ENCODE results near the gene SCAND1. TPM values are rescaled to one million over a fixed set of nuclear protein-coding genes. Genes with fewer than 3 reads are reported as not detected.

Gene SCAND1
- total RNA-seq, 1 donor from 2014 or later = 6.4 TPM

DNA sequence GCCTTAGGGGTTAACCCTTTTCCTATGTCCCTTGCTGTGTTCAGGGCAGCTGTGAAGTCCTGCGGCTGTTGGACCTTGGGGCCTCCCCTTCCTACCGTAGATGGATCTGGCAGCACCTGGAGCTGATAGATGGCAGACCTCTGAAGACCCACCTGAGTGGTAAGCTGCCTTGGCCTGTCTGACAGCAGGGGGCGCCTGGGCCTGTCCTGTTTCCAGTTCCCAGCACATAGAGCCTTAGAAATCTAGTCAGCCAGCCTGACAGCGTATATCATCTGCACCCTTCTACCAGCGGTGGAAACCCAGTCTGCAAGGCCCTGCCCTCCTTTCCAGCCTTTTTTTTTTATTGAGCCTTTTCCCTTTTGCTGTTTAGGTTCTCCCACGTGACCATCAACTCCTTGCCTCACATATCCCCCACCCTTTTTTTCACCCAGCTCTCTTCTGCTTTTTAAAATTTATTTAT, 40.7 kb upstream of the SCAND1 start:
- no peak overlapping the region for H3K9ac ChIP-seq

DNA sequence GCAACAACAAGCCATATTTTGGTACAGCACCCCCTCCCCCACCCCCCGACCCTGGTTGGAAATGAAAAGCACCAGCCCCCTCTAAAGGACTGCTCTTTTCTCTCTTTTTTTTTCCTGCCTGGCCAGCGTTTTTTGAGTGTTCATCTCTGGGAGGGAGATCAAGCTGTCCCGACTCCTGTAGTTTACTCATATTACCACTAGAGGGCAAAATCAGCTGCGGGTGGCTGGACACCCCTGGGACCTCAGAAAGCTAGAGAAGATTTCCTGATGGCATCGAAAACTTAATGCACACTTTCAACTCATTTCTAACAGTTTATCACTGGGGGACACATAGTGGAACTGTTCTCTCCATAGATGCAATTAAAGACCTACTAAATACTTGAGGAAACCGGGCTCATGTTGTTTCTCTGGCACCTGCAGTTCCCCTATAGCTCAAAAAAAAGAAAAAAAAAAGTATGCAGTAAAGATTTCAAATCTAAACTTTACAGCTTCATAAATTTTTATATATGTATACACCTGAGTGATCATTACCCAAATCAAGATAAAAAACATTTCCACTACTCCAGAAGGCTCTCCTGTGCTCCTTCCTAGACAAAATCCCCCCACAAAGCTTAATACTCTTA, 38.5 kb upstream of the SCAND1 start:
- H3K9me3 Mint-ChIP-seq = no peaks in the 10 kb centered on the region
- DNase-seq (ENCODE audit: low spot score) = peak; percentile 75
- H3K4me2 ChIP-seq = peak overlapping the region; percentile 24
- H3K27ac ChIP-seq = no peak overlapping the region
- peak overlapping the region; percentile 3 for H3K27ac Mint-ChIP-seq
- no peaks in the 10 kb centered on the region for H3K9me3 ChIP-seq (ENCODE audit: low read depth)
- H3K4me3 Mint-ChIP-seq = peak overlapping the region; percentile 31
- no peaks in the 10 kb centered on the region for H3K36me3 ChIP-seq
- H3K4me3 ChIP-seq = no peak overlapping the region
- H3K4me1 Mint-ChIP-seq = peaks cover 16% of the 10 kb centered on the region
- peaks cover 3% of the 10 kb centered on the region for H3K27me3 Mint-ChIP-seq (ENCODE audit: insufficient read depth, low read depth)
- H4K20me1 ChIP-seq (ENCODE audit: low read depth) = no peaks in the 10 kb centered on the region
- no peak overlapping the region for H2AFZ ChIP-seq (replicated peaks)
- H3K27me3 ChIP-seq = peaks cover 9% of the 10 kb centered on the region
- no peaks in the 10 kb centered on the region for H3F3A ChIP-seq (ENCODE audit: low read depth)
- H3K4me1 ChIP-seq = no peaks in the 10 kb centered on the region
- no peaks in the 10 kb centered on the region for H3K79me2 ChIP-seq (ENCODE audit: low read depth)
- H3K9ac ChIP-seq = no peak overlapping the region
- H3K36me3 Mint-ChIP-seq = no peaks in the 10 kb centered on the region
- TF ChIP-seq, protein P1, sequence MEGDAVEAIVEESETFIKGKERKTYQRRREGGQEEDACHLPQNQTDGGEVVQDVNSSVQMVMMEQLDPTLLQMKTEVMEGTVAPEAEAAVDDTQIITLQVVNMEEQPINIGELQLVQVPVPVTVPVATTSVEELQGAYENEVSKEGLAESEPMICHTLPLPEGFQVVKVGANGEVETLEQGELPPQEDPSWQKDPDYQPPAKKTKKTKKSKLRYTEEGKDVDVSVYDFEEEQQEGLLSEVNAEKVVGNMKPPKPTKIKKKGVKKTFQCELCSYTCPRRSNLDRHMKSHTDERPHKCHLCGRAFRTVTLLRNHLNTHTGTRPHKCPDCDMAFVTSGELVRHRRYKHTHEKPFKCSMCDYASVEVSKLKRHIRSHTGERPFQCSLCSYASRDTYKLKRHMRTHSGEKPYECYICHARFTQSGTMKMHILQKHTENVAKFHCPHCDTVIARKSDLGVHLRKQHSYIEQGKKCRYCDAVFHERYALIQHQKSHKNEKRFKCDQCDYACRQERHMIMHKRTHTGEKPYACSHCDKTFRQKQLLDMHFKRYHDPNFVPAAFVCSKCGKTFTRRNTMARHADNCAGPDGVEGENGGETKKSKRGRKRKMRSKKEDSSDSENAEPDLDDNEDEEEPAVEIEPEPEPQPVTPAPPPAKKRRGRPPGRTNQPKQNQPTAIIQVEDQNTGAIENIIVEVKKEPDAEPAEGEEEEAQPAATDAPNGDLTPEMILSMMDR (IDR thresholded peaks at IDR 0.05) = peak; percentile 83
- TF ChIP-seq EZH2phosphoT487 (IDR thresholded peaks at IDR 0.05) (no peak), EZH2 (IDR thresholded peaks at IDR 0.05) (no peak)

More for the DNA sequence above, 40.7 kb upstream of the SCAND1 start:
- no peaks in the 10 kb centered on the region for H3K4me1 ChIP-seq
- H3K4me2 ChIP-seq = no peak overlapping the region
- Mint-ChIP-seq H3K27ac (no peak overlapping the region), H3K4me1 (peaks cover 16% of the 10 kb centered on the region), H3K36me3 (no peaks in the 10 kb centered on the region), H3K4me3 (no peak overlapping the region), H3K27me3 (ENCODE audit: insufficient read depth, low read depth) (peaks cover 3% of the 10 kb centered on the region), H3K9me3 (peaks cover 2% of the 10 kb centered on the region)
- H3F3A ChIP-seq (ENCODE audit: low read depth) = no peaks in the 10 kb centered on the region
- H4K20me1 ChIP-seq (ENCODE audit: low read depth) = no peaks in the 10 kb centered on the region
- H3K79me2 ChIP-seq (ENCODE audit: low read depth) = no peaks in the 10 kb centered on the region
- no peak overlapping the region for H2AFZ ChIP-seq (replicated peaks)
- no peak for TF ChIP-seq EZH2 (IDR thresholded peaks at IDR 0.05)
- TF ChIP-seq EZH2phosphoT487 (IDR thresholded peaks at IDR 0.05) = no peak
- TF ChIP-seq, protein P1 (IDR thresholded peaks at IDR 0.05) = peak; percentile 86
- peak; percentile 91 for DNase-seq (ENCODE audit: low spot score)
- no peaks in the 10 kb centered on the region for H3K27me3 ChIP-seq
- no peaks in the 10 kb centered on the region for H3K9me3 ChIP-seq (ENCODE audit: low read depth)
- no peaks in the 10 kb centered on the region for H3K36me3 ChIP-seq
- H3K4me3 ChIP-seq = no peak overlapping the region
- H3K27ac ChIP-seq = no peak overlapping the region

DNA sequence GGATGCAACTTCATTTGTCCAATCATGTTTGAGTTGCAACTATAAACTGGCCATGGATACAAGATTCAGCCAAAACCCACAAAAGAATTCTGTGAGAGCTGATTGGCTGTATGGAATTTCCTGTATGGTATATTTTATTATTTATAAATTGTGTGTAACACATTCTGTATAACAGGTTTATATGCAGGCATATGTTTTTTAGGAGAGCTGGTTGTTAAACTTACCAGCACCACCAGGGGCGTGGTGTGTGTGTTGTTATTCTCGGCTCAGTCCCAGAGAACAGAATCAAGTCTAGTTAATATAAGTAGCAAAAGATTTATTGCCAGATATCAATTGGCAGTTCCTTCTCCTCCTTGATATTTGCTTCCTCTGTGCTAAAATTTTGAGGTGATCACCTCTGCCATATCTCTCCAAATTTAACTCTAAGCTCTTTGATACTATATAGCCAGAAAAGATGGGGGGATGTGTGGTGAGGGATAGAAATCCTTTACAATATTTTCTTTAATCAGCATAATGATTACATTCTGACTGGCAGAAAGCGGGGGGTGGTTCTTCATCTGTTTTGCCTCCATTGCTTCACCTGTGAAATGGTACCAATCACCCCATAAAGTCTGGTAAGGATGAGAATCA, 37.0 kb upstream of the SCAND1 start:
- TF ChIP-seq, protein P1 (IDR thresholded peaks at IDR 0.05) = peak; percentile 55
- TF ChIP-seq EZH2phosphoT487 (IDR thresholded peaks at IDR 0.05) = no peak
- DNase-seq (ENCODE audit: low spot score) = peak; percentile 42
- Histone ChIP-seq H3K9me3 (ENCODE audit: low read depth) (no peaks in the 10 kb centered on the region), H3K36me3 (no peaks in the 10 kb centered on the region), H3K27ac (no peak overlapping the region), H3K4me3 (no peak overlapping the region), H2AFZ (replicated peaks) (no peak overlapping the region), H3K4me1 (no peaks in the 10 kb centered on the region), H3F3A (ENCODE audit: low read depth) (no peaks in the 10 kb centered on the region), H3K4me2 (no peak overlapping the region), H4K20me1 (ENCODE audit: low read depth) (no peaks in the 10 kb centered on the region), H3K79me2 (ENCODE audit: low read depth) (no peaks in the 10 kb centered on the region), H3K9ac (no peak overlapping the region), H3K27me3 (peaks cover 9% of the 10 kb centered on the region)
- H3K27ac Mint-ChIP-seq = no peak overlapping the region
- no peak overlapping the region for H3K4me3 Mint-ChIP-seq
- H3K4me1 Mint-ChIP-seq = peaks cover 16% of the 10 kb centered on the region
- H3K36me3 Mint-ChIP-seq = no peaks in the 10 kb centered on the region
- H3K27me3 Mint-ChIP-seq (ENCODE audit: insufficient read depth, low read depth) = peaks cover 3% of the 10 kb centered on the region
- H3K9me3 Mint-ChIP-seq = no peaks in the 10 kb centered on the region
